K562 (cell line): ENCODE data around the gene DPEP1. TPM values are rescaled to one million over a fixed set of nuclear protein-coding genes. Genes with fewer than 3 reads are reported as not detected.

Experiments
- BRD4 ChIP-seq: fragments of 200-600 bp; sonication (generic); IDR thresholded peaks from 2 replicates; pipeline ENCODE4 v1.6.1; 2017; ENCODE audit warnings: inconsistent platforms
- CHD1 ChIP-seq: fragments of 200-600 bp; sonication (generic); IDR thresholded peaks from one replicate; pipeline ENCODE4 v1.6.1; 2012; ENCODE audit warnings: mild to moderate bottlenecking, moderate library complexity, low read length, inconsistent platforms
- CHD2 ChIP-seq: IDR thresholded peaks from 2 replicates; pipeline ENCODE4 v1.6.1; 2011; ENCODE audit warnings: low read depth, low read length
- CTBP1 ChIP-seq: fragments of 450-650 bp; IDR thresholded peaks from 2 replicates; pipeline ENCODE4 v1.6.1; 2016; ENCODE audit warnings: borderline replicate concordance
- HDGF ChIP-seq: fragments of 450-650 bp; IDR thresholded peaks from 2 replicates; pipeline ENCODE4 v1.6.1; 2016
- HMG20B ChIP-seq: fragments of 250-450 bp; sonication (Bioruptor Pico); IDR thresholded peaks from 2 replicates; pipeline ENCODE4 v1.5.0; 2021; ENCODE audit warnings: mild to moderate bottlenecking
- HNRNPK ChIP-seq: fragments of 200-400 bp; formaldehyde crosslinking; IDR thresholded peaks from one replicate; pipeline ENCODE4 v1.6.1; 2018; ENCODE audit warnings: mild to moderate bottlenecking, low read depth, low read length; ENCODE audit not compliant: poor library complexity, severe bottlenecking
- KLF13 ChIP-seq: fragments of 450-650 bp; IDR thresholded peaks from 2 replicates; pipeline ENCODE4 v1.6.1; 2016; ENCODE audit warnings: missing genetic modification characterization, low read depth, mild to moderate bottlenecking, missing compliant biosample characterization, moderate library complexity, borderline replicate concordance
- RAD21 ChIP-seq, 2 experiments: fragments of 250-450 bp in 1 of 2; fragments of 450-650 bp in 1 of 2; sonication (Bioruptor Pico) in 1 of 2; formaldehyde crosslinking in 1 of 2; IDR thresholded peaks in 1 of 2; conservative IDR thresholded peaks in 1 of 2; 2 replicates each; pipeline versions ENCODE4 v1.4.0 to v1.8.0; 2020 to 2022; ENCODE audit warnings: mild to moderate bottlenecking in 2 of 2, moderate library complexity in 1 of 2
- RBM34 ChIP-seq: fragments of 200-400 bp; formaldehyde crosslinking; IDR thresholded peaks from 2 replicates; pipeline ENCODE4 v1.6.1; 2018; ENCODE audit warnings: low read length, borderline replicate concordance; ENCODE audit not compliant: insufficient read depth
- SIX5 ChIP-seq, 2 experiments: IDR thresholded peaks; 2 replicates each; pipeline ENCODE4 v1.6.1; 2011; ENCODE audit warnings: low read length in 2 of 2, borderline replicate concordance in 1 of 2, low read depth in 1 of 2, mild to moderate bottlenecking in 1 of 2, moderate library complexity in 1 of 2; ENCODE audit not compliant: insufficient read depth in 1 of 2
- SMAD4 ChIP-seq: fragments of 250-450 bp; sonication (Bioruptor Pico); conservative IDR thresholded peaks from 2 replicates; pipeline ENCODE4 v1.8.0; 2021; ENCODE audit warnings: inconsistent platforms, mild to moderate bottlenecking, moderate library complexity
- SRSF9 ChIP-seq: fragments of 200-400 bp; formaldehyde crosslinking; IDR thresholded peaks from 2 replicates; pipeline ENCODE4 v1.6.1; 2017; ENCODE audit warnings: low read depth, low read length, borderline replicate concordance
- TCF3 ChIP-seq: sonication (generic); formaldehyde crosslinking; IDR thresholded peaks from 2 replicates; pipeline ENCODE4 v1.4.0; 2020; ENCODE audit warnings: mild to moderate bottlenecking, missing genetic modification reagents
- YBX1 ChIP-seq: fragments of 450-650 bp; IDR thresholded peaks from 2 replicates; pipeline ENCODE4 v1.7.1; 2016; ENCODE audit warnings: mild to moderate bottlenecking
- ZNF695 ChIP-seq: fragments of 450-650 bp; formaldehyde crosslinking; IDR thresholded peaks from 2 replicates; pipeline ENCODE4 v1.4.0; 2020; ENCODE audit warnings: mild to moderate bottlenecking, moderate library complexity
- polyA plus RNA-seq, 8 experiments: library from polyadenylated mRNA; depleted of rRNA in 4 of 8; stranded (reverse) in 5 of 8; unstranded in 3 of 8; fragments of >200 nt; fragmentation: Nextera tagmentation in 2 of 8; fragmentation: Illumina TruSeq in 1 of 8; extraction: Ambion mirVana in 2 of 8; extraction: Trizol in 1 of 8; gene quantifications; 2 replicates each; pipeline versions ENCODE4 v1.2.1 to v1.2.3, GENCODE V29; 2011 to 2014; ENCODE audit warnings: inconsistent platforms in 1 of 8, missing spikeins in 1 of 8
- total RNA-seq, 7 experiments: library from RNA; depleted of rRNA in 6 of 7; stranded (reverse); fragments of >200 nt in 6 of 7; fragmentation: Illumina TruSeq in 2 of 7; extraction: Trizol in 2 of 7; gene quantifications; 2 replicates each; pipeline versions ENCODE4 v1.2.1 to v1.2.3, GENCODE V29; 2011 to 2021; ENCODE audit warnings: low replicate concordance in 1 of 7
- TF ChIP-seq, protein P1 (sequence below), 2 experiments: fragments of 450-650 bp; formaldehyde crosslinking in 1 of 2; IDR thresholded peaks; 2 replicates each; pipeline versions ENCODE4 v1.4.0 to v1.6.1; 2014 to 2020; ENCODE audit warnings: mild to moderate bottlenecking in 2 of 2, borderline replicate concordance in 1 of 2, low read depth in 1 of 2
- TF ChIP-seq, protein P2 (sequence below): fragments of 450-650 bp; formaldehyde crosslinking; IDR thresholded peaks from 2 replicates; pipeline ENCODE4 v1.4.0; 2022; ENCODE audit warnings: missing genetic modification characterization
- TF ChIP-seq, protein P3 (sequence below): sonication (generic); formaldehyde crosslinking; IDR thresholded peaks from 2 replicates; pipeline ENCODE4 v1.8.0; 2022; ENCODE audit warnings: missing genetic modification reagents, mild to moderate bottlenecking, moderate library complexity, borderline replicate concordance

Gene DPEP1
- total and polyA plus RNA-seq, 9 of the 15 experiments (the other 6 are each of a cell fraction or from before 2014, with no cell fraction given) = 0.14 to 0.31 (median 0.20) TPM; not detected in 6

DNA sequence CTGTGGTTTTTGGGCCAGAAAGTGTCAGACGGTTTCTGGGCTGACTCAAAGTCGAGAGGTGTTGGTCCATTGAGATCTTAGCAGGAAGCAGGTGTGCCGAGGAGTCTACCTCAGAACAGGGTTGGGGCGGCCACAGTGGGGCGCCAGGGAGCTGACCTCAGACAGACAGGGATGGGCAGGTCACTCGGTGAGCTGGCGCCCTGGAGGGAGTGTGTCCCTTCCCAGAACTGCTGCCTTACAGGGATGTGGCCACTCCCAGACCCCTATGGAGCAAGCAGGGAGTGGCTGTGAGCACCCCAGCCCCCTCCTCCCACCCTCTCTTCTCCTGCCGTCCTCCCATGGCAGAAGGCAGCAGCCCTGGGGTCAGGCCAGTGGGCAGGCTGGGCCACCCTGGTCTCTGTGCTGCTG is 14.0 kb upstream of the DPEP1 start (continued):
- TF ChIP-seq, protein P1, sequence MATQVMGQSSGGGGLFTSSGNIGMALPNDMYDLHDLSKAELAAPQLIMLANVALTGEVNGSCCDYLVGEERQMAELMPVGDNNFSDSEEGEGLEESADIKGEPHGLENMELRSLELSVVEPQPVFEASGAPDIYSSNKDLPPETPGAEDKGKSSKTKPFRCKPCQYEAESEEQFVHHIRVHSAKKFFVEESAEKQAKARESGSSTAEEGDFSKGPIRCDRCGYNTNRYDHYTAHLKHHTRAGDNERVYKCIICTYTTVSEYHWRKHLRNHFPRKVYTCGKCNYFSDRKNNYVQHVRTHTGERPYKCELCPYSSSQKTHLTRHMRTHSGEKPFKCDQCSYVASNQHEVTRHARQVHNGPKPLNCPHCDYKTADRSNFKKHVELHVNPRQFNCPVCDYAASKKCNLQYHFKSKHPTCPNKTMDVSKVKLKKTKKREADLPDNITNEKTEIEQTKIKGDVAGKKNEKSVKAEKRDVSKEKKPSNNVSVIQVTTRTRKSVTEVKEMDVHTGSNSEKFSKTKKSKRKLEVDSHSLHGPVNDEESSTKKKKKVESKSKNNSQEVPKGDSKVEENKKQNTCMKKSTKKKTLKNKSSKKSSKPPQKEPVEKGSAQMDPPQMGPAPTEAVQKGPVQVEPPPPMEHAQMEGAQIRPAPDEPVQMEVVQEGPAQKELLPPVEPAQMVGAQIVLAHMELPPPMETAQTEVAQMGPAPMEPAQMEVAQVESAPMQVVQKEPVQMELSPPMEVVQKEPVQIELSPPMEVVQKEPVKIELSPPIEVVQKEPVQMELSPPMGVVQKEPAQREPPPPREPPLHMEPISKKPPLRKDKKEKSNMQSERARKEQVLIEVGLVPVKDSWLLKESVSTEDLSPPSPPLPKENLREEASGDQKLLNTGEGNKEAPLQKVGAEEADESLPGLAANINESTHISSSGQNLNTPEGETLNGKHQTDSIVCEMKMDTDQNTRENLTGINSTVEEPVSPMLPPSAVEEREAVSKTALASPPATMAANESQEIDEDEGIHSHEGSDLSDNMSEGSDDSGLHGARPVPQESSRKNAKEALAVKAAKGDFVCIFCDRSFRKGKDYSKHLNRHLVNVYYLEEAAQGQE (IDR thresholded peaks at IDR 0.05; ENCODE audit: borderline replicate concordance) = peak; percentile 72
- TF ChIP-seq, protein P1 (CRISPR knock-in tag; IDR thresholded peaks at IDR 0.05; ENCODE audit: low read depth) = no peak
- no peak for TF ChIP-seq BRD4
- no peak for TF ChIP-seq RBM34
- TF ChIP-seq, protein P2, sequence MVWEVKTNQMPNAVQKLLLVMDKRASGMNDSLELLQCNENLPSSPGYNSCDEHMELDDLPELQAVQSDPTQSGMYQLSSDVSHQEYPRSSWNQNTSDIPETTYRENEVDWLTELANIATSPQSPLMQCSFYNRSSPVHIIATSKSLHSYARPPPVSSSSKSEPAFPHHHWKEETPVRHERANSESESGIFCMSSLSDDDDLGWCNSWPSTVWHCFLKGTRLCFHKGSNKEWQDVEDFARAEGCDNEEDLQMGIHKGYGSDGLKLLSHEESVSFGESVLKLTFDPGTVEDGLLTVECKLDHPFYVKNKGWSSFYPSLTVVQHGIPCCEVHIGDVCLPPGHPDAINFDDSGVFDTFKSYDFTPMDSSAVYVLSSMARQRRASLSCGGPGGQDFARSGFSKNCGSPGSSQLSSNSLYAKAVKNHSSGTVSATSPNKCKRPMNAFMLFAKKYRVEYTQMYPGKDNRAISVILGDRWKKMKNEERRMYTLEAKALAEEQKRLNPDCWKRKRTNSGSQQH (CRISPR knock-in tag) = no peak
- TF ChIP-seq CTBP1 = peak; percentile 51; the same call in 1 of the 2 replicates
- no peak for TF ChIP-seq SIX5 (IDR thresholded peaks at IDR 0.05; ENCODE audit: borderline replicate concordance in 1 of 2, insufficient read depth in 1 of 2, low read depth in 1 of 2, low read length in 2 of 2)
- no peak for TF ChIP-seq YBX1
- TF ChIP-seq HMG20B = no peak
- no peak for TF ChIP-seq ZNF695 (CRISPR knock-in tag)
- TF ChIP-seq CHD1 = no peak
- TF ChIP-seq SRSF9 = no peak
- no peak for TF ChIP-seq KLF13 (tag)
- TF ChIP-seq CHD2 = no peak
- TF ChIP-seq, protein P3, sequence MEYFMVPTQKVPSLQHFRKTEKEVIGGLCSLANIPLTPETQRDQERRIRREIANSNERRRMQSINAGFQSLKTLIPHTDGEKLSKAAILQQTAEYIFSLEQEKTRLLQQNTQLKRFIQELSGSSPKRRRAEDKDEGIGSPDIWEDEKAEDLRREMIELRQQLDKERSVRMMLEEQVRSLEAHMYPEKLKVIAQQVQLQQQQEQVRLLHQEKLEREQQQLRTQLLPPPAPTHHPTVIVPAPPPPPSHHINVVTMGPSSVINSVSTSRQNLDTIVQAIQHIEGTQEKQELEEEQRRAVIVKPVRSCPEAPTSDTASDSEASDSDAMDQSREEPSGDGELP (CRISPR knock-in tag) = peak; percentile 21; the same call in 1 of the 2 replicates
- TF ChIP-seq HDGF = no peak
- TF ChIP-seq TCF3 (CRISPR knock-in tag) = no peak
- no peak for TF ChIP-seq SMAD4 (CRISPR knock-in tag)
- TF ChIP-seq RAD21 (CRISPR knock-in tag; conservative IDR thresholded peaks at IDR 0.05 in 1 of 2, IDR thresholded peaks at IDR 0.05 in 1 of 2) = peak in 1 of 2 experiments; percentile 77; a peak in 3 of 4 replicates
- no peak for TF ChIP-seq HNRNPK
